HG03439 (cell line): Measurements from ENCODE around the gene GPX6.
"Not testable (repeated sequence)": the region's sequence is repeated elsewhere in the genome, so short reads cannot be mapped to it uniquely, and the experiment has no call there.

Source experiments
- ATAC-seq: cut with Tn5 transposase; IDR thresholded peaks from one replicate; pipeline ENCODE4 v1.9.1; 2021; ENCODE audit warnings: mild to moderate bottlenecking, moderate library complexity; ENCODE audit not compliant: unreplicated experiment

The GPX6 gene

DNA sequence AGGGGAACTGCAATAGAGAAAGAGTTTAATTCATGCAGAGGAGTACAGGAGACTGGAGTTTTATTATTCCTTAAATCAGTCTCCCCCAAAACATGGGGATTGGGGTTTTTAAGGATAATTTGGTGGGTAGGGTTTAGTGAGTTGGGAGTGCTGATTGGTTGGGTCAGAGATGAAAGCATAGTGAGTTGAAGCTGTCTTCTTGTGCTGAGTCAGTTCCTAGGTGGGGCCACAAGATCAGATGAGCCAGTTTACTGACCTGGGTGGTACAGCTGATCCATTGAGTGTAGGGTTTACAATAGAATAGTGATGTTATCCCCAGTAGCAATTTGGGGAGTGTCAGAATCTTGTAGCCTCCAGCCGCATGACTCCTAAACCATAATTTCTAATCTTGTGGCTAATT is 29.1 kb downstream of the GPX6 start:
- ATAC-seq, result no peak

DNA sequence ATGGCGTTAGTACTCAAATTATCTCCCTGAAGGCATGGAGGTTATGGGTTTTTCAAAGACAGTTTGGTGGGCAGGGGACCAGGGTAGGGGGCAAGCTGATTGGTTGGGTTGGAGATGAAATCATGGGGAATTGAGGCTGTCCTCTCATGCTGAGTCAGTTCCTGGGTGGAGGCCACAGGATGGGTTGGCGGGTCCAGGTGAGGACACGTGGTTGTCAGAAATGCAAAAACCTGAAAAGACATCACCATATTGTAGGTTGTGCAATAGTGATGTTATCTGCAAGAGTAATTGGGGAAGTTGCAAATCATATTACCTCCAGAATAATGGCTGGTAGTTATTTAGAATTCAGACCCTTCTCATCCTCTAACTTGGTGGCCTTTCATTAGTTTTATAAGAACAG is 30.1 kb downstream of the GPX6 start:
- no peak for ATAC-seq

DNA sequence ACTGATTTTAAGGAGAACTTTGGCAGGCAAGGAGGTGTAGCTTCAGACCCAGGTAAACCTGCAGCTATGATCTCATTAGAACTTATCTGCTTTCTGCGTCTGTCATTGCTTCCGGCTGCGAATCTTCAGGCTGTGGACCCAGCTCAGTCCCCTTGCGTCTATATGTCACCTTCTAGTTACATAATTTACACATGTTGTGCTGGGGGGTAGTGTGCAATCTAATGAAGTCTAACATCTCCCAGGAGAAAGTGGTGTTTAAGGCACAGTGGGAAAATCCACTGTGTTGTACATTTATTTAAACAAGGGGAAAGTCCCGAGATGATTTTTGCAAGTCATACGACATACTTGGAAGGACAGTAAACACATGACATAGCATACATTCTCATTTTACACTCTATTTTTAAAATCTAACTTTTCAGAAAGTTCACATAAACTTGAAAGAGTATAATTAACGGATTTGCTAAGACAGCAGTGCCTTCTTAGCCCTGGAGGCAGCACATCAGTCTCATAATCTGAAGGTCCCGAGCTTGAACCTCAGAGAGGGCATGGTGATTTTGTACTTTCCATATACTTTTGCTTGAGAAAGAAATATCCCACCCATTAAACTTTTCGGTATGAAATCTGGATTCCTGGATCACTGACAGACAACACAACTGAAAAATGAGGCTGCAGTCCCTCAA is 35.2 kb downstream of the GPX6 start:
- no peak for ATAC-seq

DNA sequence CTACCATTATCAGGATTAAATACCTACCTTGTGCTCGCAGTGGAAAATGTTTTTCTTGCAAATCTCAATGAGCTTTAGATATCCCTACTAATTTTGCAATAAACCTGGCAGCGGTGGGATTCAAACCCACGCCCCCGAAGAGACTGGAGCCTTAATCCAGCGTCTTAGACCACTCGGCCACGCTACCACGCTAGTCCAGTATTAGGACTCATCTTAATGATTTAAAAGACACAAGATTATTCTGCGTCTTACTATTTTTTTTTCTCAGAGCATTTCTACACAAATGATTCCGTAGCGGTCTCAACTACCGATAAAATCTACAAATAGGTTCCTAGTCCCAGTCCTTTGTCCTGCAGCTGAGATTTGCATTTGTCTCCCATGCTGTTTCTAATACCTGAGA is 37.1 kb downstream of the GPX6 start:
- no peak for ATAC-seq

DNA sequence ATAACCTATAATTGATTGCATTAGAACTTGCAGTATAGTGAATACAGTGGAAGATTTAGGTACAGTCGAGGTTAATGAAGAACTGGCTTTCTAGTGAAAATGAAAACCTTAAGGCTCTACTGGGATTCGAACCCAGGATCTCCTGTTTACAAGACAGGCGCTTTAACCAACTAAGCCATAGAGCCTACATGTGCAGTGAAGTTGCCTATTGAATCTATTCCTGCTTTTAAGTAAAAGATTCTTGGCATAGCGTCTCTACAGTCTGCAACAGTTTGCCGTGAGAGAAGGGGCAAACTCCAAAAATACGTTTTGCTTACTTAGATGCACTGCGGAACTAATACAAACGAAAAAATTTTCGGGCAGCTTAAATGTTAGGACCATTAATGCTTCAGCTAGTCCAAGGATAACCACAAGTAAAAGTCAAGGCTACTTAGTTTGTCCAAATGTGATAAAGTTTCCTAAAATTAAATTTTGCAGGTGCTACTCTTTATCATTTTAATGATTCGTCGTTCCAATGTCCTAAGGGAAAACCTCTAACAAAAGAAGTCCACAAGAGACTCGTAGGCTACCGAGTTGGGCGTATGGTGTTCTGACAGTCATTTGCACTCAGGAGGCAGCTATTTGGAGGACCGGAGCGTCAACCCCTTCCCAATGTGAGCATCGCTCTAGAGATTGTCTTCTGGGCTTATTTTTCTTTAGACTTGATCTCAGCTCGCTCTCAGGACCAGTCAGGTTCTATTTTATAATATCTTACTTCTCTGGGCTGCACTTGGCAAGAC is 41.0 kb downstream of the GPX6 start:
- ATAC-seq, result no peak

DNA sequence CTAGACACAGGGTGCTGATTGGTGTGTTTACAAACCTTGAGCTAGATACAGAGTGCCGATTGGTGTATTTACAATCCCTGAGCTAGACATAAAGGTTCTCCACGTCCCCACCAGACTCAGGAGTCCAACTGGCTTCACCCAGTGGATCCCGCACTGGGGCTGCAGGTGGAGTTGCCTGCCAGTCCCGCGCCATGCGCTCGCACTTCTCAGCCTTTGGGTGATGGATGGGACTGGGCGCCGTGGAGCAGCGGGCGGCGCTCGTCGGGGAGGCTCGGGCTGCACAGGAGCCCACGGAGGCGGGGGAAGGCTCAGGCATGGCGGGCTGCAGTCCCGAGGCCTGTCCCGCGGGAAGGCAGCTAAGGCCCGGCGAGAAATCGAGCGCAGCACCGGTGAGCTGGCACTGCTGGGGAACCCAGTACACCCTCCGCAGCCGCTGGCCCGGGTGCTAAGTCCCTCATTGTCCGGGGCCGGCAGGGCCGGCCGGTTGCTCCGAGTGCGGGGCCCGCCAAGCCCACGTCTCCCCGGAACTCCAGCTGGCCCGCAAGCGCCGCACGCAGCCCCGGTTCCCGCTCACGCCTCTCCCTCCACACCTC is 46.3 kb downstream of the GPX6 start:
- ATAC-seq, result not testable (repeated sequence)

DNA sequence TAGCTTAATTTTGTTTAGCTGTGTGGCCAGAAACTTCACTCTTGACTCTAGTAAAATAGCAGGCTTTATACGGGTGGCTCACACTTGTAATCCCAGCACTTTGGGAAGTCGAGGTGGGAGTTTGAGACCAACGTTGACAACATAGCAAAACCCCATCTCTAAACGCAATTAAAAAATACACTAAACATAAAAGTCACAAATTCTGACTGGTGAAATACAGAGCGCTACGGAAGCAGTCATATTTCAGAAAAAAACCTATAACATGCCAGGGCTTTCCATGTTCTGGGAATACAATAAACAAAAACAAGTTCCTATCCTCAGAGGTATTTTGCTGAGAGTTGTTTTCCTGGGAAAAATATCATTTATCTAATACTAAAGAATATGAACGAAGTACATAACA is 47.5 kb downstream of the GPX6 start:
- no peak for ATAC-seq

DNA sequence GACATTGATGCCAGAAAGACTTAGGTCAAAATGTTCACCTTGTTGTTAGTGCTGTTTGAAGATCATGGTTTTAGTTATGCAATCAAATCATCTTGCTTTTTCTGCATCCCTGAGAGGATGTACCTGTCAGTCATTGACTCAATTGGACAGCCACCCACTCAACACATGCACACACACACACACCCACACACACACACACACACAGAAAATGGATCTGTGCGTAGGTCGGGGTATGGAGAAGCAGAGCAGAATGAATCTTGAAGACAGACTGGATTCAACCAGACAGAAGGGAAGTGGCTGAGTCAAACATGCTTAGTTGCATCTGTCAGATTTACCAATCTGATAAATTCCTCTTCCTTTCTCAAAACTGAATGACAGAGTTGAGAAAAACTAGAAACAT is 53.2 kb downstream of the GPX6 start:
- no peak for ATAC-seq

DNA sequence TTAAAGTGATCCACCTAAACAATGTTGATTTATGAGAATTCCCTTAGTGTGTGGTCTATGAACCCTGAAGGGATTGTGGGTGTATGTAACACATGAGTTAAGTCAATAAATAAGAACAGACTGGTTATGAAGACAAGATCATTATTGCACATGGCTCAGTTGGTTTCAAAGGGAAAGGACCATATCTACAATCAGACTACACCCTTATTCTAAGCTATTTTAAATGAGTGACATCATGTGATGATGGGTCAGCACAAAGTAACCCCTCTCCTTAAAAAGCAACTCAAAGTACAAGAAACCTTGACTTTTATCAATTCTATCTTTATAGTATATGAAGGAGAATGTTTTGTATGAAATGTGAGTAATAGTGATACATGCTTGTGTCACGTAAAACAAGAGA is 57.0 kb downstream of the GPX6 start:
- no peak for ATAC-seq
